Right renal cortex interstitium (tissue), 3 donors: ENCODE results near the gene LTB4R2. TPM values are rescaled to one million over a fixed set of nuclear protein-coding genes. Genes with fewer than 3 reads are reported as not detected.

ENCODE experiments used
- DNase-seq, 3 donors: peaks; one replicate each; pipeline ENCODE4 v3.0.0-alpha.2; 2013; ENCODE audit warnings: low read depth in 3 of 3, low spot score in 2 of 3
- polyA plus RNA-seq, 3 donors: library from polyadenylated mRNA; unstranded; fragments of 120-200 nt; gene quantifications; one replicate each; pipeline ENCODE4 v1.2.1, GENCODE V29; 2013; ENCODE audit not compliant: insufficient read length in 3 of 3

LTB4R2 gene
- polyA plus RNA-seq, 3 donors: 1.8 to 2.2 (median 1.9) TPM

DNA sequence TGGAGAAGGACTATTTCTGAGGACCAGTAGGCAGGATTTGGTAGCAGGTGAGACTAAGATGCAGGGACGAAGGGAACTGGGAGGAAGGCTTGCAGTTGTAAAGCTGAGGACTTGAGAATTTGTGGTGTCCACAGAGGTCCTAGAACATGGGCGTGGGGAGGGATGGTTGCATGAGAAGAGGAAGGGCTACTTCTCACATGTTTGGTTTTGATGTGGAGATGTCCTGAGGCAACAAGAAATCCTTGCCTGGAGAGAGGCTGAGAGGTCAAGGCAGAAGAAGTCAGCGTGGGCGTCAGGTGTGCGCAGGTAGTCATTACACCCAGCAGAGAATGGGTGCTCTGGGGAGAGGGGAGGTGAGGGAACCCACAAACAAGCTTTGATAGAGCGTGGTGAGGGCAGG is 32.9 kb upstream of the LTB4R2 start:
- DNase-seq: no peak

DNA sequence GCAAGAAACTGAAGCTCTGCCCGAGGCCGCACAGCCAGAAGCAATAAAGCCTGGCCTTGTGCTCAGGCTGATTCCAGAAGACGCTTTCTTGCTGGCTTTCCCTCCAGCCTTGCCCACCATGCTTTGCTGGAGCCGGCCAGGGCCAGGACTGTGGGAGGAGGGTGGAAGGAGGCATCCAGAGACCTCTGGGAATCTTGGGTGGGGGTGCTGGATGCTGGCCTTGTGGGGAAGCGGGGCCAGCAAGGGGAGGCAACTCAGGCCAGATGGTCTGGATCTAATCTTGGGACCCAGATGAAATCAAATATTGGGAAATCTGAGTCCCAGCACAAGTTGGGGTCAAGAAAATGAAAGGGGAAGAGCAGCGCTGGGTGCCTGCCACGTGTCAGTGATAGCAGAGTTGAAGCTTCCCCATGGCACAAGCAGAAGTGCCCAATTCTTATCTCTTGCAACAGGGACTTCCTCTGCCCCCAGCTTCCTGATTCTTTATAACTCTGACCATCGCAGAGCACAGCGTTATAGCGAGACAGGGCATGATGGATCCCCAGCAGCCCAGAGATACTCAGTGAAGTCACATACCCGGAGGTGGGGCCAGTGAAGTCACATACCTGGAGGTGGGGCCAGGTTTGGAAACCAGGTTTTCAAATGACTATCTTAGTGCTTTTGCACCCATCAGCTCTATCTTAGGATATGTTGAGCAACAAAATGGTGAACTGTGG is 32.2 kb upstream of the LTB4R2 start:
- DNase-seq: no peak

DNA sequence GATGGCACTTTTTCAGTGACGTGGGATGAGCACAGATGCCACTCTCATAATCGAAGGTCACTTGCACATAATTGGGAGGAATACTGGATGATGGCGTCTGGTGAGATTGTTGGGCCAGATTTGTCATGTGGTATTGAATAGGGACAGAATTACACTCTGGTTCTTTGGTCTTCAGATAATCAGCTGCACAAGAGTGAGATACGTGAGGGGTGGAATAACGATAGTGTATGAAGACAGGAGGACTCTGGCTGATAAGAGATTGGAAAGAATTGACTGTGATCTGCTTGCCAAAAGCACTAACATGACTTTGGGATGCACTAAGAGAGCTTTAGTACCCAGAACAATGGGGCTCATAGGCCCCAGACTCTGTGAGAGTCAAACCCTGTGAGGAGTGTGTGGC is 31.5 kb upstream of the LTB4R2 start:
- no peak for DNase-seq

DNA sequence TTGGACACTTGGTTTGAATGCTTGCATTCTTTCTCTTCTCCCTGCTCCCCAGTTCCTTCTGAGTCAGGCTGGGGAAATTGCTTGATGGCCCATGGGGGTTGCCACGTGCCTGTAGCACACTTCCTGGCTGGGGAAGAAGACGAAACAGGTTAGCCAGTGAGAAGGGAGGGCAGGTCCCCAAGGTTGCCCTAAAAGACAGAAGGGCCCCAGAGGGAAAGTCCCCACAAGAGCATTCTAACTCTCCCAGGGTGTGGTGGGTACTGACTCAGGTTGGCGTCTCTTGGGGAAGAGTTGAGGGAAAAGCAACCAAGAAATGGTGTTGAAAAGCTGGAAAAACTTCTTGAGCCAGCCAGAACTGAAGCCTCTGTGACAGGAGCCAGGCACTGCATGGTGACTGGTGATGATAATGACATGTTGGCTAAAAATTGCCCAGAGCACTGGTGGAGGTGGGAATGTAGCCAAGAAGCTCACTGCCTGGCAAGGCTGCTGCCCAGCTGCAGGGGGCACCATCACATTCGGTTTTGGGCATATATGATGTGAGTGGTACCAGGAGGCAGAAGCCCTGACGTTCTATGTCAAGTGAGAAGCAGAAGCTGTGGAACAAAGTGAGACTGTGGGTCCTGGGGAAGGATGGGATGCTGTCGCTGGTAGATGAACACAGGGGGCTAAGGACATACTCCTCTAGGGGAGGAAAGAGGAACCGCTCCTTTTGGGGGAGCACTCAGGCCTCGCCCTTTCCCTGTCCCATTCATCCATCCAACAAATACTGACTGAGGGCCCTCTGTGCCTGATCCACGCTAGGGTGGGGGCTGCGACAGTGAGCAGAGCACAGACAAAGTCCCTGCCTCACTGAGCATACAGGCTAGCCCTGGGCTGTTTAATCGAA is 30.4 kb upstream of the LTB4R2 start:
- no peak for DNase-seq

DNA sequence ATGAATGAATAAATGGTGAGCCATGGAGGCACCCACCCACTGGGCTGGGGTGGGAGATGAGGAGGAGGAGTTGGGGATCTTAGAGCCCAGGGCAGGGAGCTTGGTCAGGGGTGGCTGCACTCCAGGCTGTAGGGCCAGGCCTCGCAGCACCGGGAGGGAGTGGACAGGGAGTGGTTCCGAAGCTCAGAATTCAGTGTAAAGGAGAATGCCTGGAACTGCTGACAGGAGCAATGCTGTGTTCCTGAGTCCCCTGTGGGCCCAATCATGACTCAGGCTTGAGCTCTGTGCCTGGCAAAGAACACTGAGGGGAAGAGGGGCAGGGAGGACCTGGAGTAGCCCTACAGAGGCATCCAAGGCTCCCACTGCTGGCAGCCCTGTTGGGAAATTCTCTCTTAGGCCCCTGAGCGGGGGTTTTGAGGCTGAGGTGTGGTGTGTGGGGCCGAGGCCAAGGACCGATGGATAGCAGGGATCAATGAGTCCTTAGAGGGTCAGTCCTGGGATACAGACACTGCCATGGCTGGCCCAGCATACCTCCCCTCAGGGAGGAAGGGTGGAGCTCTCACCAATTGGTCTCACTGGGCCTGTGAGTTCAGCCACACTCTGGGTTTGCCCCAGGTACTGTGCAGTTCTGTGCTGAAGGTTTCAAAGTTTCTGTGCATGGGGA is 29.0 kb upstream of the LTB4R2 start:
- no peak for DNase-seq

DNA sequence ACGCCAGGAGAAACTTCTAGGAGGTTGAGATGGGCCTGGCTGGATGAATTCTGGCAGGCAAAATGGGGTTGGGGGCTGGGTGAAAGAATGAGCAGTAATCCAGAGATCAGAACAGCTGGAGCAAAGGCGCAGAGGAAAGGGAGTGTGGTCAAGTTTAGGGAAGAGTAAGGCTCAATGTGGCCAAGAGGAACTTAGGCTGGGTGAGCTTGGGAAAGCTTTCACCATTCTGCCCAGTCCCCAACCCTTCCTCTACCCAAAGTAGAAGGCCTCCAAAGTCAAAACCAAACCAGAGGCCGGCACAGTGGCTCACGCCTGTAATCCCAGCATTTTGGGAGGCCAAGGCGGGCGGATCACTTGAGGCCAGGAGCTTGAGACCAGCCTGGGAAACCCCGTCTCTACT is 28.3 kb upstream of the LTB4R2 start:
- no peak for DNase-seq

DNA sequence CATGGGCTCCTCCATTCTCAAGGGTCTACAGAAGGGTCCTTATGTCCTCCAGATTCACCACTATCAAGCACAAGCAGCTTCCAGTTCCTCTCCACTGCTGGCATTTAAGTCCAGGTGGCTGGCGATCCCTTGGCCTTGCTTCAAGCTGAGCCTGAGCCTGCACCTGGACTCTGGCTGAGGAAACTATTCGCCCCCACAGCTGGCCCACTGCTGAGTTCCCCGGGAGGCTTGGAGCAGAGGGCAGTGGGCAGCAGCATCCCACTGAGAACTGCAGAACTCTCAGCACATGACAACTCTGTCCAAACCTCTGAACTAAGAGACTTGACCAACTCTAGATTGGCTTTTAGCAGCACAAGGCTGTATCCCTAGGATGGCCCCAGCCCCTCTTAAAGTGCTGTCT is 27.2 kb upstream of the LTB4R2 start:
- DNase-seq: no peak

DNA sequence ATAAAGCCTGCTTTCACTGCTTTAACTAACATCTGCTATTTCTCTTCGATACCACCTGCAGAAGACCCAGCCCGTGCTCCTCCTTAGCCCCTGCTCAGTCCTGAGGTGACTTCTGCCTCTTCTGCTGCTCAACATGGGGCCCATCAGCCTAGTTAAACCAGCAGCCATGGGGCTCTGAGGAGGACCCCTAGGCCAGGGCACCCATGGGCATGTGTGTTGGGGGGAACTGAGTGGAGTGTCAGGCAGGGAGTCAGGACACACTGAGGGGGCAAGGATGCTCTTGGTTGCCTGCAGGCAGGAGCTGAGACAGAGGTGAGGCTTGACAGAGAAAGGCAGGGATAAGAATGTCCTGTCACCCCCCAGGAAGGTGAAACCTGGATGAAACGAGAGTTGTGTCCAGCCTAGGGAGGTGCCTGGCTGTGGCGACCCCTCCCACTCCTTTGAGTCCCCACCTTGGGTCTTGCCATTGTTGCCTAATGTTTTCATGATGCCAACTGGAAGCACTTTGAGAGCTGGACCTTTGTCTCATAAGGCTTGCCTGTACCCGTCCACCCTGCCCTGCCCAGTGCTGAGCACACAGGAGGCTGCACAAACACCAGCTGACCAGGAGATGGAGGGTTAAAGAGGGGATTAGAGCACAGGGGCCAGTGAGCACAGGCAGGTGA is 26.0 kb upstream of the LTB4R2 start:
- no peak for DNase-seq

DNA sequence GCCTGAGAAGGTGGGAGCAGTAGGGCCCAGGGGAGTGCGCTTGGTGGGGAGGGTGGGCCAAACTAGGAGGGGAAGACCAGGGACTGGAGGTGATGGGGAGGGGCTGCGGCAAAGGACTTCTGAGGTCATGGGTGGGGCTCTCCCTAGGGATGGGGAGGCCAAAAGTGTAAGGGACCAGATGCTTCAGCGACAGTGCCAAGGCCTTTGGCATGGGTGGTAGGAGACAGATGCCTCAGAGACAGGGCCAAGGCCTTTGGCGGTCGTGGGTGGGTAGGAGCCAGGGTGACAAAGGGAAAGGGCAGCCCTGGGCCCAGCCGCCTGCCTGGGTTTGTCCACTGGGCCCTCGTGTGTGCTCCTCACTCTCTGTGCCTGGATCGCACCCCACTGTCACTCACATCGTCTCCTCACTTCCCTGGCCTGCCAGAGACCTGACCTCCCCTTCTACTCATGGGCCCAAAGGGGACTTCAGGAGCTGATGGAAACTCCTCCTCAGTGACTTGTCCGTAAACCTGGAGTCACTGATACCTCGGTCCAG is 25.4 kb upstream of the LTB4R2 start:
- DNase-seq: no peak

DNA sequence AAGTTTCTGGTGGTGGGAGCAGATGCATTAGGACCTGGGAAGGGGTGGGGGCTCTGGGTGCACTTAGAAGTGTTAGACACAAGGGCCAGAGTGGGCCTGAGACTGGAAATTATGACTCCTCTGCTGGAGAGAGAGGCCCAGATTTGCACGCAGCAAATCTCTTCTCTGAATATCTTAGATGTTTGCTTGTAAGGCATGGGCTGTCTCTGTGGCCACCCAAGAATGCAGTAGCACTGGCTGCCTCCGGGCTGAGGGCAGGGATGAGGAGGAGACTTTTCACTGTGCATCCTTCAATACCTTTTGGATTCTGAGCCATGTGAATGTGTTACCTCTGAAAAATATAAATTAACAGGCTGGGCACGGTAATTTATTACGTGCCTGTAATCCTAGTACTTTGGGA is 24.6 kb upstream of the LTB4R2 start:
- DNase-seq: no peak

DNA sequence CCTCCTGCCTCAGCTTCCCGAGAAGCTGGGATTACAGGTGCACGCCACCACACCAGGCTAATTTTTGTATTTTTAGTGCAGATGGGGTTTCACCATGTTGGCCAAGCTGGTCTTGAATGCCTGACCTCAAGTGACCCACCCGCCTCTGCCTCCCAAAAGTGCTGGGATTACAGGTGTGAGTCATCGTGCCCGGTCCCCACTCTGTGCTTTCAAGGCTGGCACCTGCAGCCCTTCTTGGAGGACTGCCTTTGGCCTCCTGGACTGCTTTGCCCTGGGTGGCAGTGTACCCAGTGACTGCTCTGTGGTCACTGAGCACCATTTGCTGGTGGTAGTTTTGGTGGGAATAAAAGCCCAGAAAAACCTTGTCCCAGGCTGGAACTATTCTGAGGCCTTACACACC is 22.9 kb upstream of the LTB4R2 start:
- no peak for DNase-seq

DNA sequence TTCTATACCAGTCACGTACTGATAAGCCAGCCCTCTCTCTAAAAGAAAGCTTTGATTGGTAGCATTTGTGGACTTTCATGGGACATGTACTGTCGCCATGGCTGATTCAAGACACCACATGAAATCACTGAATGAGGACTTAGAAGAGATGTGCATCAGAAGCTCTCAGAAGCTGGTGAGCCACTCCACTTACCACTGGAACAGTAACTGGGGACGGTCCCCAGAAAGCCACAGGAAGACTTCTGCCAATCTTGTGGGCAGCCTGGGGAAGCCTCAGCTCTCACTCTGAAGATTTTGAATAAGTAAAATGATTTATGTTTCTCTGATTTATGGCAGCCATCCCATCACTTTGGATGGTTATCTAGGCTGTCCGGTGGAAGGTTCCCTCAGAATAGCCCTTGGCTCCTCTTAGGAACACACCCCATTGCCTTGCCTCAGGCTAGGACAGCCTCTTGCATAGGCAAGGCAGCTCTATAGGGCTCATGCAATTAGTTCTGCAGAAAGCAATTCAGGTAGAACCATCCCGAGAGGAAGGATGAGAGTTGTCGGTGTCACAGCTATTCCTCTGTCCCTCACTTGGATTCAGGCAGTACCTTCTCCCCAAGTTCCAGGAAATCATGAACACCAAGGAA is 20.2 kb upstream of the LTB4R2 start:
- no peak for DNase-seq

DNA sequence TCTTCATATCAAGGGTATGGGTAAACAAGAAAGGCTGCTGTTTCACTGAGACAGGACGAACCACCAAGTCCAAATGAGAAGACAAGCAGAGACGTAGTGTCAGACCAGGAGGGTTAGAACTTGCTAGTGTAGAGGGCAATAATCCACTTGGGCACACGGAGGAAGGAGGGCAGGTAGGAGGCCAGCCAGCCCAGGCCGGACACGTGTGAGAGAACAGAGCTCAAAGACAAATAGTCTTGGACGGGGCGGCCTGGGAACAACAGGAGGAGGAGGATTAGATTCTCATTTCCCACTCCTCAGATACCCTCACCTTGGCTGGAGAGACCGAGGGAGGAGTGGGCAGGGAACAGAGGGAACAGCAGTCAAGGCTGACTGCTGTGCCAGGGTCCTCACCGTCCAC is 19.2 kb upstream of the LTB4R2 start:
- no peak for DNase-seq

DNA sequence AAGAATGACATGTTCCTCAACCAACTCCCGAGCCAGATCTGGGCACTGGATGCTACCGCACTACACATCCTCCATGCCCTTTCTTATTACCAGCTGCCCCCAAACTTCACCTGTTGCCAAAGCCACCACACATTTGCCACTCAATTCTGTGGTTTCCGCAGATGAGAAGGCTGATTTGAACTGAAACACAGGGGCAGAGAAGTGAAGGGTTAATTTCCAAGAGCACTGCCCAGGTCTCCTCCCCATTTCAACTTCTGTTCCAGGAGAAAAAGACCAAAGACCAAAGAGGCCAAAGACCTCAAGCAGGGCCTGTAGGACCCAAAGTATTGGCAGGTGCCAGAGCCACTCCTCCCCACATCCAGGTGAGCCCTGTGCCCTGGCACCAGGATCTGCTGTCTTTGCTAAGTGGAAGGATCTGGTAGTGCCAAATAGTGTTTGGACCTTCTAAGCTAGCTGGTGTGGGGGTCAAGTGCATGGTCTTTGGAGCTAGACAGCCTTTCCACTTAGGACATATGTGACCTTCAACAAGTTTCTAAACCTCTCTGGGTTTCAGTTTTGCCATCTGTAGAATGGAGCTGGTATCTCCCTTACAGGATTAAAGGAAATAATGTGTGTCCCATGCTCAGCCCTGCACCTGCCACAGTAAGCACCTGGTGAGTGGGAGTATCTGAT is 18.4 kb upstream of the LTB4R2 start:
- no peak for DNase-seq

DNA sequence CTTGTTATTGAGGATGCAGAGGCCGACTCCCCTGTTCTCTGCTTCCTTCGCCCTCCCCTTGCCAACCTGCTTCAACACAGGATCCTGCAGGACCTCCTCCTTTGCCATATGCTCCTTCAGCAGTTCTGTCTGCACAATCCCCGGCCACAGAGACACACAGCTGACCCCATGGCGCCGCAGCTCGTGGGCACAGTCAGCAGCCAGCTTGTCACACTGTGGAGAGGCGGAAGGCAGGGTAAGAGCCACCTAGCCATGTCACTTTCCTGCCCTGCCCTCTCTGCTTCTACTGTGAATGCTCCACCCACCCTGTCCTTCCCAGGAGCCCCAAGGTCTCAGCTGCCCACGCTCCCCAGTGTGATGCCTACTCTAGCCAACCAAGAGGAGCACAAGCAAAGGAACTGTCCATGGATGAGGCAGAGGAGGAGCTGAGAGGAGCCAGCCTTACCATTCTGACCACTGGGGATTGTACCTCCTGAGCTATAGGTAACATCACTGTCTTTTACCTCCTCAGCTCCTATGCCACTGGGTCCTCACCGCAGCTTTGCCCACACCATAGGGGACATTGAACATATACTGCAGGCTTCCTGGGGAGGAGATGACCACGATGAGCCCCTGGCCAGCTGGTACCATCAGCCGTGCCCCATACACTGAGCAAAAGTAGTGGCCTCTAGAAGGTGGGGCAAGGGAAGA is 17.7 kb upstream of the LTB4R2 start:
- DNase-seq: no peak

DNA sequence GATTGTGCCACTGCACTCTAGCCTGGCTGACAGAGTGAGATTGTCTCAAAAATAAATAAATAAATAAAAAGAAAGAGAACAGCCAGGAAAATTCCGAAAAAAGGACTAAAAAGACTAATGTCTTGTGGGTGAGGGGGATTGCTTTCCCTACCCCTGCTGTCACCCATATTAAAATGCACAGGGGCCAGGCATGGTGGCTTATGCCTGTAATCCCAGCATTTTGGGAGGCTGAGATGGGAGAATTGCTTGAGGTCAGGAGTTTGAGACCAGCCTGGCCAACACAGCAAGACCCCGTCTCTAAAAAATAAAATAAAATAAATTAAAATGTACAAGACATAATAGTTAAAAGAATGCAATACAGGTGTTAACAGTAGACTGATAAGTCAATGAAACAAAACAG is 16.4 kb upstream of the LTB4R2 start:
- no peak for DNase-seq

DNA sequence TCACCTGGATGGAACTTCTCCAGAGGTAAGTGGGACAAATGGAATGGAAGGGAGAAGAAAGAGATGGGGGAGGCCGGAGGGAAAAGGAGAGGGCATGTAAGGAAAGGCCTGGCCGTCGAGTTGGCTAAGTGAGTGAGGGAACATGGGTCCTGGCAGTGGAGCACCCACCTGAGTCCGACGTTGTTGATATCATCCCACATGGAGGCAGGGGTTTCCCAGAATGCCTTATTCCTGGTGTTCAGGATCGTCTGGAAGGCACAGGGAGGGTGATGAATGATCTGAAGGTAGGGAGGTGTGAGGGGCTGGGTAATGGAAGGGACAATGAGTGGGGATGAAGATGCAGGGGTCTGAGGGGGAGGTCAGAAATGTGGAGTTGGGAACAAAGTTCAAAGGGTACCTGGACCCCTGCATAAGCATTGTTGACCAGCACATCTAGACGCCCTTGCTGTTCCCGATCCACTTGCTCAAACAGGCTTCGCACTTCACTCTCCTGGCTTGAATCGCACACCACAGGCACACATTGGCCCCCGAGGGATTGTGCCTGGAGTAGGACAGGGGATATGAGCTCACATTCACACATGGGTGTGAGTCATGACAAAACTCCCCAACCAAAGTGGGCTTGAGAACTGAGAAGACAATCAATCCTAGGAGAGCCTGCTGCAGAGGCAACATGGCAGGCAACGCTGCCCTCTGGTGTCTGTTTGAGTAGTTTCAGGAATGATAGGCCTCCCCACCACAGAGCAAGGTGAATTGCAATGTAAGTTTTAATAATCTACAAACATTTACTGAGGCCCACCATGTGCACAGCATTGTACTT is 13.4 kb upstream of the LTB4R2 start:
- DNase-seq: no peak

DNA sequence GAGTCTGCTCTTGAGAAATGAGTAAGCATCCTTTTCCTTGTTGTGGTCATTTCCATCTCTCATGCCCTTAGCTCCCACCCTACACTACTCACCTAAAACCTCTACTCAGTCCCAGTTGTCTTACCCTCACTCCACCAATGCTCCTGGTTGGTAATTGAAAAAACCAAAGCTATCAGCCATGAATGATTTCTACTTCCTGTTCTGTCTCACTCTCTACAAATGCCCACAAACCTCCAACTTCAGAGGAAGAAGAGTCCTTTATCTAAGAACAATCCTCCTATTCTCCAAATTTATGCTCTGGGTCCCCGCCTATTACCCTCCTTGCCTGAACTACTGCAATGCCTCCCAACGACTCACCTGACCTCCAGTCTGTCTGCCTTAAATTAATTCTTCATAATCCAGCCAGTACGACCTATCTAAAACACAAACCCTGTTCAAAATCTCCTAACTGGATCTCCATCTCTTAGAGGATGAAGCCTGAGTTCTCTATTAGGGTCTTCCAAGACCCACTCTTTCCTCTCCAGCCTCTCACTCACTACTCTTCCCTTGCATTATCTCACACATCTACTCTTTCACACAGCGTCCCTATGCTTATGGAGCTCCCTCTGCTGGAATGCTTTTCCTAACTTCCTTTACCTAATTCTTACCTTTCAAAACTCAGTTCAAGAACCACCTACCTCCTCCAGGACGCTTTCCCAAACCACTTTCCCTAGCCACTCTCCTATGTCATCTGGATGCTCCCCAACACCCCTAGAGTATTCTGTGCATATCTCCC is 12.6 kb upstream of the LTB4R2 start:
- no peak for DNase-seq
